Measurements from ENCODE around the gene ARSG.

DNA sequence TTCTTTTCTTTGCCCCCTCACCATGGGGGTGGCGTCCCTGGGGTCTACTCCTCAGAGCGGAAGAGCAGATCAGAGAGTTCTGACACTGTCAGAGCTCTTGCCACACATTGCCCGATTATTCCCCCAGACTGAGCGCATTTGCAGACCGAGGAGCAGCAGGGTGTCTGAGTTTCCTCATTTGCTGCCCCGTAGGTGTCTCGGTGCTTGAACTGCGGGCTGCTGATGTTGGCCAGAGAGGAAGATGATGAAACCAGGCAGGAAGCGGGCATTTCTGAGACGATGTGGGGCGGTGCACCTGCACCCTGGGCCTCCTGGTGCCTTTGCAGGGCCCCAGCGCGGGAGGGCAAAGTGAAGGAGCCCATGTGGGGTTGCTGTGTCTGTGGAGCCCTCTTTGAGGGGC lies 55.2 kb downstream of the ARSG start:
- no peak for TF ChIP-seq EZH2 (IDR thresholded peaks at IDR 0.05; ENCODE audit: borderline replicate concordance, low read length)
- TF ChIP-seq, protein P1, sequence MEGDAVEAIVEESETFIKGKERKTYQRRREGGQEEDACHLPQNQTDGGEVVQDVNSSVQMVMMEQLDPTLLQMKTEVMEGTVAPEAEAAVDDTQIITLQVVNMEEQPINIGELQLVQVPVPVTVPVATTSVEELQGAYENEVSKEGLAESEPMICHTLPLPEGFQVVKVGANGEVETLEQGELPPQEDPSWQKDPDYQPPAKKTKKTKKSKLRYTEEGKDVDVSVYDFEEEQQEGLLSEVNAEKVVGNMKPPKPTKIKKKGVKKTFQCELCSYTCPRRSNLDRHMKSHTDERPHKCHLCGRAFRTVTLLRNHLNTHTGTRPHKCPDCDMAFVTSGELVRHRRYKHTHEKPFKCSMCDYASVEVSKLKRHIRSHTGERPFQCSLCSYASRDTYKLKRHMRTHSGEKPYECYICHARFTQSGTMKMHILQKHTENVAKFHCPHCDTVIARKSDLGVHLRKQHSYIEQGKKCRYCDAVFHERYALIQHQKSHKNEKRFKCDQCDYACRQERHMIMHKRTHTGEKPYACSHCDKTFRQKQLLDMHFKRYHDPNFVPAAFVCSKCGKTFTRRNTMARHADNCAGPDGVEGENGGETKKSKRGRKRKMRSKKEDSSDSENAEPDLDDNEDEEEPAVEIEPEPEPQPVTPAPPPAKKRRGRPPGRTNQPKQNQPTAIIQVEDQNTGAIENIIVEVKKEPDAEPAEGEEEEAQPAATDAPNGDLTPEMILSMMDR (IDR thresholded peaks at IDR 0.05; ENCODE audit: low read length), result no peak

Data from OCI-LY1 (cell line).